GM21825 (cell line): ENCODE measurements around the gene ASTN2.

Experiments
- ATAC-seq: cut with Tn5 transposase; IDR thresholded peaks from one replicate; pipeline ENCODE4 v1.9.1; 2021; ENCODE audit warnings: mild to moderate bottlenecking, moderate library complexity; ENCODE audit not compliant: unreplicated experiment

The ASTN2 gene

DNA sequence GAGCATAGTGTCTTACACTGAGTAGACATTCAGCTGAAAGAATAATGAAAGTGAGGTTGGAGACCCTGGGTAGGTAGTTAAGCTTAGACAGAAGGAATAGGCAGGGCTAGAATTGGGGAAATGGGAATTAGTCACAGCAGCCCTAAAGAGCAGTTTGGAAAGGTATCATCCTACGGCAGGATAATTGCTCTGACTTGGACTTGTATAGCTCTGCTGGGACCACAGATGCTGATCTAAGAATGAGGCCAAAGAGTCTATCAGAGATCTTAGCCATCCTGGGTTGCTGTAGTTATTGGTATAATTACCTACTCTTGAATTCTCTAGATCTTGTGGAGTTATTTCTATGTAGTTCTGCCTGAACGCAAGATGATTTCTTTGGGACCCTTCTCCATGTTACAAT lies 288.0 kb downstream of the ASTN2 start:
- no peak for ATAC-seq

DNA sequence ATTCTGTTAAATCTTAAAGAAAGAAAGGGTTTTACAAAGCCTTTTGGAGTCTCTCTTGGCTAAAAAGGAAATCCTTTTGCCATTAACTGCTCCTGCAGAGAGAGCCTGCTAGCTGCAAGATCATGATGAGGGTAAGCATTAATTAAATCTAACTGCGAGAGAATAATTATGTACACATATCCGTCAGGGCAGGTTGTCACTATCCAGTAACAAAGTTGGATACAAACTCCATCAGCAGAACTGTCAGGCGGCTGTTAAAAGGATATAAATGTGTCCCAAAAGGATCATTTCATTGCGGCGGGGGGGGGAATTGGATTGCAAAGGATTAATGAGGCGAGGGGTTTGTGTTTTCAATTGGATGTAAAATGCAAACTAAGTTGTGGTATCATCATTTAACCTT lies 289.3 kb downstream of the ASTN2 start:
- no peak for ATAC-seq

DNA sequence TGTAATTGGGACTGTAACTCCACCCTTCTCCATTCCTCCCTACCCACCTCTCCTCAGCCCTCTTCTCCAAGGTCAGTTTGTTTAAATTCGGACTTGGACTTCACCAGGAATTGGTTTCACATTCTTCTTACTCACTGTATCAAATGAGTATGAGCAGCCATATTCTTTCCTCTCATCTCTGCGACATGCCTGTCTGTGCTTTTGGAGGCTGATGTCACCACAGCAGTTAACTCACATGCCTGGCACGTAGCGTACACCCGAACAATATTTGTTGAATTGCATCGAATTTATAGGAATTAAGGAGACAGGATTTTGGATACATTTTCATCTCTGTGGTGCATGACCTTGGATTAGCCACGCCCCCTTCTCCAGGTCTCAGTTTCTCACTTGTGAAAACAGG lies 291.1 kb downstream of the ASTN2 start:
- no peak for ATAC-seq

DNA sequence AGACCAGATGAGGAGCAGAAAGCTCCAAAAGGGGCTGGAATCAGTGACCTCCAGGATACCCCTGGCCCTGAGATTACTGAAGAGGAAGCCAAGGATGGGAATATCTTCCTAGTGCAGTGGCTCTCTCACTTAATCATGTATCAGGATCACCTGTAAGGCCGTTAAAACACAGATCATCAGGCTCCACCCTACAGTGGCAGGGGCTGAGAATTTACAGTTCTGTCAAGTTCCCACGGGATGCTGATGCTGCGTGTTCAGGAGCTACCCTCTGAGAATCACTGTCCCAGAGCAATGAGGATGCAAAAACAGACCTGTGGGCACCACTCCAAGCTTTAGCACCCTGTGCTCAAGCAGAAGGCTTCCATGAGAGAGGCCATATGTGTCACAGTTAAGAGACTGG lies 291.9 kb downstream of the ASTN2 start:
- no peak for ATAC-seq

DNA sequence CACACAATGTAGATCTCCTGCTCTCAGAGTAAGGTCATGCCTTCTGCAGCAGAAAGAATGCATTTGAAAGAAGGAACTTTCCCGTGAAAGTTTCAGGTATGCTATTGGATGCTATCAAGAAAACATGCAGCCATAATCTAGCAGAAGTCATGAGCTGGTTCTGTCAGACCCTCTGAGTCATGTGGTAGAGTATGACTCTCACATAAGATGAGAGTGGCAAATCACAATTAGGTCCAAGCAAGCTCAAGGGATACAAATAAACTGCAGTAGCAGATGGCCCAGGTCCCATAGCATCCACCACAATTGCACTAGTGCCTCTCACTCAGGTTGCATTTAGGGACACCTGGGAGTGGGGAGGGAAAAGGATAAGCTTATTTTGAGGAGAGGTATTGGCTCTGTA lies 292.8 kb downstream of the ASTN2 start:
- no peak for ATAC-seq

DNA sequence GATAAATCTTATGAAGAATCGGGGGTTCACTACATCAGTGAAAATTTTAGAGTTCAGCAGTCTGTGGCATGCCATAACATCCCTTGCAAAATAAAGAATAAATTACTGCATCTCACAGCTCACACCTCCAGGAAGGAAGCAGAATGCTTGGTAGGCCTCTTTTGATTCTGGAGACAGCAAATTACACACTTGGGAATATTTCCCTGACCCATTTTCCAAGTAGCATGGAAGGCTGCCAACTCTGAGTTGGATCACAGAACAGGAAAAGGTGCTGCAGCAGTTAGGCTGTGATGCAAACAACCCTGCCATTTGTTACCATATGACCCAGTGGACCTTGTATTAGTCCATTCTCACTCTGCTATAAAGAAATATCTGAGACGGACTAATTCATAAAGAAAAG lies 293.5 kb downstream of the ASTN2 start:
- ATAC-seq = no peak

DNA sequence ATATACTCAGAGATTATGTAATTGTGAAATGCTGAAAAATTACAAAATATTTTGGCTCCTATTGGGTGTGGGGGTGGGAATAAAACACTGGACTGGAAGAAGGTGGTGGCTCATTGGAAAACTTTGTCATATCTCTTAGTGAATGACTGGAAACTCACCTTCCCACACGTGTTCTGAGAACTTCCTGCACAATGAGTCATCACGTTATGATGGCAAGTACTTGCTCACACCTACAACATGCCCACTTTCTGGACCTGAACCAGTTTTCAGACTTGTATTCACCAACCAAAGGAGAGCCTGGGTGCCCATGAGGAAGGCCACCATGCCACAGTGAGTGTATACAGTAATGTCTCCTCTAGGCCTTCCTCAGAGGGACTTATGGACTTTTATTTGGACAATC lies 294.8 kb downstream of the ASTN2 start:
- no peak for ATAC-seq

DNA sequence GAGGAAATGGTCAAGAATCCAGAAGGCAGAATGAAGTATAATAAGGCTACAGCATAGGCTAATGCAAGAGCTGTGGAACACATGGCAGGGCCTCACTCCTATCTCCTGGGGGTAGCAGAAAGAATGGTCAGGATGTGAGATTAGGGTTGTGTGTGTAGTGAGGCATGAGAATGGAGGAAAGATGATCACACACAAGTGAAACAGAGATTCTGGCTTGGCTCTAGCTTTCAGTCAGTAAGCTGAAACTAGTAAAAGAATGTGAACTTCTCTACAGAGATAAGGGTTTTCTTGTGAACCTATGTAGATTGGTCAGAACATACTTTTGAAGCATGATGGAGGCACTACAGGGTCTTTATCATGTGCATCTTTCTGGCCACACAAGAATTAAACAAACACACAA lies 298.8 kb downstream of the ASTN2 start:
- no peak for ATAC-seq

DNA sequence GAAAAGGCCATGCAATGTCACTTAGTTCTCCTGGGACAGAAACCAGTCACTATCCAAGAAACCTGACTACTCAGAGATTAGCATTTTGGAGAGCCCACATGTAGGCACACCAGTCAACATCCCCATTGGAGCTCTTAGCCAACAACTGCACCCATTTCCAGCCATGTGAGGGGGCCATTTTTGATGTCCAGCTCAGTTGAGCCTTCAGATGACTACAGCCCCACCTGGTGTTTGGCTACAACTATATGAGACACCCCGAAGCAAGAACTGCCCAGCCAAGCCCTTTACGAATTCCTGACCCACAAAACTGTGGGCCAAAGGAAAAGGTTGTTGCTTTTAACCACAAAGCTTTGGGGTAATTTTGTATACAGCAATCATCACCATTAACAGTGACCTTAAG lies 300.1 kb downstream of the ASTN2 start:
- no peak for ATAC-seq

DNA sequence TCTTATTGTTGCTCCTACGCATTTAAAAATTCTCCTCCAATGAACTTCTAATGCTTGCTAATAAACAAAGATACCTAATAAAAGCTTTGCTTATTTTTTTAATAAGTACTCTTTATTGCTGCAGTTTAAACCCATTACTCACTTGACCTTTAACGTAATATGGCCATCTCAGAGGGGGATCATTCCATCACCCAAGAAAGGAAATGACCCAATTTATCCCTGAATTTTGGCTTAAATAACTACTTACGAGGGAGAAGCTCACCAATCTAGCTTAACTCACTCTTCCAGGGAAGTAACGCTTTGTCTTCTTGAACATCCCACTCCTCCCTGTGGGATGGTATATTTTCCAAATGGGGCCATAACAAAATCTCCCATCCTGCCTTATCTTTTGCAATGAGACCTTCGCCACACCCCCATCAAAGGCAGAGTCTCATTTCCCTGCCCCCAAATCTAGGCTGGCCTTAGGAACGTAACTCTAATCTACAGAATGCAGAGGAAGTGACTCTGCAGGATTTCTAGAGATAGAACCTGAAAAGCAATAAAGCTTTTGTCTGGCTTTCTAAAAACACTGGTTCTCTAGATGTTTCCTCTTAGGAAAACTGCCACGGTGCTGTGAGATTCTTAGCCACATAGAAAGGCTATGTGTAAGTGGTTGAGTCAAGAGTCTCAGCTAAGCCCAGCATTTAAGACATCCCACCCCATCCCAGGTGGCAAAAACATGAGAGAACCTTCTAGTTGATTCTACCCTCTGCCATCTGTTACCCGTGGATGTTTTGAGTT lies 310.0 kb downstream of the ASTN2 start:
- ATAC-seq = no peak

DNA sequence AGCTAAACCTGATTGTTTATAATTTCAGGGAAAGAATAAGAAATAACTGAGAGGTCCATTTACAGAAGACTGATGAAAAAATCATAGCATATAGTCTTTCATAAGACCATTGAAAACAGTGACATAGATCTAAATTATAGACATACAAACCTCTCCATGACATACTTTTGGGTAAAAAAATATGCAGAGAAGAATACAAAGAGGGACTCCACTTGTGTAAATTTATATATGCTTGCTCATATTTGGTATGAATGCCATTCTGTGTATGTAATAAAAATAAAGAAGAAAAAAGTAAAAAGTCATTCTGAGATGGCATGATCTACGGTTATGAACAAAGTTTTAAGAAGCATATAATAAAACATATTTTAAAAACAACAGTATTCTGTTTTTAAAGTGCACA lies 310.7 kb downstream of the ASTN2 start:
- ATAC-seq = no peak

DNA sequence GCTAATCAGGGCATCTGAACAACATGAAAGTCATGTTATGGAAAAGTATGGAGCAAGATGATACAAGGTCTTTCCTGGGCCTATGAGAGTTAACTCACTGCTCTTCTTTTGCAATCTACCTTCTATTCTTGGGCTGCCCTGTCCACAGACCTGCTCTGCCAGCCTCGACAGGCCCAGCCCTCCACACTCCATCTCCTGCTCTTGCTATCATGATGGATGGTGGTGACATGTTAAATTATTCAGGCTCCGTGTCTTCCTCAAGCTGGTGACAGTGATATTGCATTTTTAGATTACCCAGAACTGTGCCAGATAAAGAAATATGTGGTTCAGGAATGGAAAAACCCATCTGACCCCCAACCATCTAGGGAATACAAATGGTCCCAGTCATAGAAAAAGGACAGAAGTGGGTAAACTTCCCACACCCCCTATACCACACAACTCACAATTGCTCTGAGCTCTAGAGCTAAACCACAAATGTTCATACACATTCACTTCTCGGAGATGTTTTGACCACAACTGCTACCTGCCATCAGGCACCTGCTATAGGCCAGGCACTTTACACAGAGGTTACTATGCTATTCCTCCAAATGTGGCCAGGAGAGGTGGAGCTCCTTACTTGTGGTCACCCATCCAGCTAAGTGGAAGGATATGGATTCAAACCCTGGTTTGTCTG lies 311.3 kb downstream of the ASTN2 start:
- no peak for ATAC-seq

DNA sequence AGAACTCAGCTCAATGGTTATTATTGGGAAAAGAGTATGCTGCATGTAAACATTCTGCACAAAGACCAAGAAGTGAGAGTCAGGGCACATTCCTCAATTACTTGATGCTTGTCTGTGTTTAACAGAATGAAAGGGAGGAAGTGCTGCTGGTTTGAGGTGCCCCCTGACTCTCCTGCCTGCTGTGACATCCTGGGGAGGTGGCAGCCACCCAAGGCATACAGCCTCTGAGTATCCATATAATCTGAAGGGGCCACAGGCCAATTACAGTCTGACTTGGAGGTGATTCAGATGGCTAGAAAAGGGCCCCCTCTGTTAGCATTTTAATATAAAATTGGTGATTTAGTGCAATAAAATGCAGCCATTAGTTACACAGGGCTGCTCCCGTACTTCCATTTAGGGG lies 313.8 kb downstream of the ASTN2 start:
- ATAC-seq = no peak

DNA sequence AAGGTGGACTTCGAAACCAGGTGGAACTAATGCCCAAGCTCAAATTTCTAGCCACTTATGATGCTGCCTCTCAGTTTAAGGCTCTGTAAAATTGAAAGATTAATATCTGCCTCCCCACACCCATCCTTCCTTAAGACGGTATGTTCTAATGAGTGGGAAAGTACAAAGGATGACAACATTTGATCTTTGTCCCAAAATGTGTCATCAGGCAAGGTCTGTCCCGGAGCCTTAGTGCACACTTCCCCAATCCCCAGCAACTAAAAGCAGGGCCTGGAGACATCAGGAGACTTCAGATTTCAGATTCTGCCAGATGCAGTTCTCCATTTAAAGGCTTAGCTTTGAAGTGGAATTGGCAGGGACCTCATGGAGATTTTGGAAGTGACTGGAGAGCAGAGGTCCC lies 316.5 kb downstream of the ASTN2 start:
- ATAC-seq = no peak

DNA sequence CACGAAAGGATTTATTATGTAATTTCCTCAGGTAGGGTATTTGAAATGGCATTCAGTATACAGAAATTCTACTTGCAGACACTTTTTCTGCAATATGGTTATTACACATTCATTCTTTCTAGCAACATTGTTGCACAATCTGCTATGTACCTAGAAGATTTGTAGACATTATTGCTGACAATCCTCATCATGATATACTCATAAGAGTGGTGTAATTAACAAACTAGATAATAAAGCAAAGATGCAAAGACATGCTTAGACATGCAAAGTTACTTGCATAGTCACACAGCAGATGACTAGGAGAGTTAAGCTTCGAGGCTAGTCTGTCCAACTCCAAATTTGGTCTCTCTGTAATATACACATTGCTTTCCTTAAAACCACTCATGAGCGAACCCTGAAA lies 317.1 kb downstream of the ASTN2 start:
- no peak for ATAC-seq

DNA sequence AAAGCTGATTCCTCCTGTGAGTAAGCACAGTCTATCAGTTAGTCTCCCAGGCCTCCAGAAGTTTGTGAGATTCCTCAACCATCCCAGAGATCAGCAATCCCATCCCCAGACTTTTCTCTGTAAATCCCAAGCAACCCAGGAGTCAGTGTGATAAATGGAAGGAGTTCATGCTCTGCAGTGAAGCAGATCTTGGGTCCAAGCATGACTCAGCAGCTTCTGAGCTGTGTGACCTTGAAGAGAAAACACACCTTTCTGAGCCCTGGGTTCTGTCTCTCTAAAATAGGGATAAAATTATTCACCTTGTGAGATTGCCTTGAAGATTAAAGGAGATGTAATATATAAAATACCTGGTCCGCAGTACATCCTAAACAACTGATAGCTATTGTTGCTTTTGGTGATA lies 318.7 kb downstream of the ASTN2 start:
- ATAC-seq = no peak

DNA sequence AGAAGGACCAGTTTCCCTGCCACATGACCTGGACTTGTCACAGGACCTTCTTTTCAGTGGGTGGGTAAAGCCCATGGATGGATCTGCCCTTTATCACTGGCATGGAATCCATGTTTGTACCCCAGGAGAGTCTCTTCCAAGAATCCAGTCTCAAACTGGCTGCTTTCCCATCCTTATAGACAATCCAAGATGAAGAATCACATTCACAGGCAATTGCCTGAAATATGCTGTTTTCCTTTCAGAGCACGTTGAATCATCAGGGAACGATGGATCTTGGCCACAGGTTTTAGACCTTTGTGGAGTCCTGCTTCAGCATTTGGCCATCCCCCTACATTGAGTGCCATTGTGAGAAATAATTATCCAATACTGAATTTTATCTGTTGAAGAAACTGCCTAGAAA lies 319.8 kb downstream of the ASTN2 start:
- ATAC-seq = no peak

DNA sequence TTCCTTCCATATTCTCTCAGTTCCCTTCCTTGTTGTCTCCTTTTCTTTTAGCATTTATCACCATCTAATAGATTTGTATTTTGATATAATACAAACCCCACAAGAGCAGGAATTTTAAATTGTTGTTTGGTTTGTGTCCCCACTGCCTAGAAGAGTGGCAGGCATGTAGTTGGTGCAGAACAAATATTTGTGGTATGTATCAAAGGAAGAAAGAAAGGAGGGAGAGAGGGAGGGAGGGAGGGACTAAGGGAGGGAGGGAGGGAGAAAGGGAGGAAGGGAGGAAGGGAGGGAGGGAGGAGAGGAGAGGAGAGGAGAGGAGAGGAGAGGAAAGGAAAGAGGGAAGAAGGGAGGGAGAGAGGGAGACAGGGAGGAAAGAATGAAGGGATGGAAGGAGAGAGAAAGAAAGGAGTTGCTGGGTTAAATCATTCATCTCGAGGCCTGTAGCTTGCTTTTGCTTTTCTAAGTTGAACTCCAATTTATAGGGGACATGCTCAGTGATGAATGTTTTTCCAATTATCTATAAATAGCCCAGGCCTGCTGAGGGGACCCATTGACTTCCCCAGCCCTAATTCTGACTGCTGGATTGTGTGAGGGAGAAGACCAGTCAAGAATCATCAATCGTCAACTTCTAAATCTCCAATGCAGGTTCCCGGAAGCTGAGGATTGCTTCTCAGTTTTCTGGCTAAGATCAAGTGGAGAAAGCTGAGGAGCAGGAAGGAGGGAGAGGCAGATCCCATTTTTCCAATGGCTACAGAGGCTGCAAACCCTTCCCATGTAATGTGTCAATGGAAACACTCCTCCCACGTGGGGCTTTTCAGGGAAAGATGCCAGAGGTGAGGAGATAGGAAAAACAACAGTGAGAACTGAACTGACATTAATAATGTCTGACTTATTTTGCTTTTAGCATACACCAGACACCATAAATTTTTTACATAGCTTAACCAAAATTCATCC lies 320.7 kb downstream of the ASTN2 start:
- ATAC-seq = no peak

DNA sequence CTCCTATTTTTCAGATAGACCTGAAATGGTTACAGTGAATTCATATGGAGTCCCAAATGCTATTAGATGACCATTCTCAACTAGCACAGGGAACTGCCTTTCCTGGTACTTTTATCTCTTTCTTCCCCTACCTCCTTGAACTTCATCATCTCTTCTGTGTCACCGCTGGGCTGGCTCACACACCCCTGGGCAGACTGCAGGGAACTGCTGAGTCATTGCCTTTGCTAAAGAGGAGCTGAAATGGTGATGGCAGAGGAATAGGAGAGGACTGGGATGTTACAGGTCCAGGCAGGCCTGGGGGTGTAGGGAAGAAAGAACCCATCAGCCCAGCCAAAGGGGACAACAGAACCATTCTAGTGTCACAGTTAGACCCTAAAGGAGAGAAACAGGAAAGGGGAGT lies 322.3 kb downstream of the ASTN2 start:
- ATAC-seq = no peak

DNA sequence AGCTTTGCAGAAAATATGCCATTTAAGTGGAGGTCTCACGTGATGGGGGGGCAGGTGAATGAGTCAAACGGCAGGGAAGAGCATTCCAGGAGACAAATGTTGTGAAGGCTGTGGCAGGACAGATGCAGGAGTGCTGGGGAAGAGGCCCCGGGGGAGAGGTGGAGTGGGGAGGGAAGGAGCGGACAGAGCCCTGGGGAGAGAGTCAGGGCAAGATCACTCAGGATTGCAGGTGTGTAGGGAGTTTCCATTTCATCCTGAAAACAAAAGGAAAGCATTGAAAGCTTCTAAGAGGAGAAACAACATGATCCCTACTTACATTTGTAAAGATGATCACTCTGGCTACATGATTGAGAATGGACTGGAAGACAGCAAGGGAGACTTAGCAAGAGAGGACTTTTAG lies 323.3 kb downstream of the ASTN2 start:
- no peak for ATAC-seq

DNA sequence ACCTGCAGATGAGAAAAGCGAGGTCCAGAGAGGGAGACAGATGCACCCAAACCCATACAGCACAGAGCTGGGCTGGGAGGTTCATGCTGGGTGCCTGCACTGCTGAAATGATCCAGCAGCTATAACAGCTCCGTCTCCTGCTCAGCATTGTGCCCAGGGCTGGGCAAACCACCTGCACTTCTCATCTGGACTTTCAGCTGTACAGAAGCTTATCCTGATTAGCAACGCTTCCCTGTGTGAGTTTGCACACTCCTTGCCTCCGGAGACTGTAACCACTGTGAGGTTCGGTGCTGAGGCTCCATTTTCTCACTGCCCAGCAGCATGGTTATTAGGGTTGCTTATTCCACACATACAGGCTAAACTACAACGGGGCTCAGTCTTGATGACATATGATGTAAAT lies 326.1 kb downstream of the ASTN2 start:
- no peak for ATAC-seq

DNA sequence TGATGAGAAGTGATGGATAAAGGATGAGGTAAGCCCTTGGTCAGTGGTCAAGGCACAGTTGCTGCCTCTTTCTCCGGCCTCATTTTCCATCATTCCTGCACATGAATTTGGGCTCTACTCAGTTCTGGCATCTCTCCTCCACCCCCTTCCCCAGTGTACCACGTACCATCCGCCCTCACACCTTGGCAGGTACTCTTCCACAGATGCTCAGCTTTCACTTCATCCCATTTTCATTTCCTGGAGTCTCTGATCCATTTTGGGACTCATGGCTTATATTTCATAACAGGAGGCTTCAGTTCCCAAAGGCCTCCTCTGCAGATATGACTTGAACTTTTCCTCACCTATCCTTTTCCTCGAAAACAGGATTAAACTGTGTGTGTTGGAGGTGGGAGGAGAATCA lies 326.7 kb downstream of the ASTN2 start:
- no peak for ATAC-seq
